NCI-H748 (cell line): Measurements from ENCODE around the gene ABCF3.
A peak's percentile ranks its signal among the peaks of the same experiment; 100 is the strongest.
"Not testable (repeated sequence)": the region's sequence is repeated elsewhere in the genome, so short reads cannot be mapped to it uniquely, and the experiment has no call there.

Source experiments
- DNase-seq: peaks from one replicate; lab custom pipeline; 2025; ENCODE audit not compliant: unreplicated experiment; lab: John Stamatoyannopoulos, UW

ABCF3 gene, protein sequence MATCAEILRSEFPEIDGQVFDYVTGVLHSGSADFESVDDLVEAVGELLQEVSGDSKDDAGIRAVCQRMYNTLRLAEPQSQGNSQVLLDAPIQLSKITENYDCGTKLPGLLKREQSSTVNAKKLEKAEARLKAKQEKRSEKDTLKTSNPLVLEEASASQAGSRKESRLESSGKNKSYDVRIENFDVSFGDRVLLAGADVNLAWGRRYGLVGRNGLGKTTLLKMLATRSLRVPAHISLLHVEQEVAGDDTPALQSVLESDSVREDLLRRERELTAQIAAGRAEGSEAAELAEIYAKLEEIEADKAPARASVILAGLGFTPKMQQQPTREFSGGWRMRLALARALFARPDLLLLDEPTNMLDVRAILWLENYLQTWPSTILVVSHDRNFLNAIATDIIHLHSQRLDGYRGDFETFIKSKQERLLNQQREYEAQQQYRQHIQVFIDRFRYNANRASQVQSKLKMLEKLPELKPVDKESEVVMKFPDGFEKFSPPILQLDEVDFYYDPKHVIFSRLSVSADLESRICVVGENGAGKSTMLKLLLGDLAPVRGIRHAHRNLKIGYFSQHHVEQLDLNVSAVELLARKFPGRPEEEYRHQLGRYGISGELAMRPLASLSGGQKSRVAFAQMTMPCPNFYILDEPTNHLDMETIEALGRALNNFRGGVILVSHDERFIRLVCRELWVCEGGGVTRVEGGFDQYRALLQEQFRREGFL

GRCh38 chr3:184186184-184186901 is at the start of gene ABCF3:
Gene ABCF3 (plus strand): TSS chr3:184186199. CDS start chr3:184186208, 9 bp downstream.
- DNase-seq = peak; percentile 25

DNA sequence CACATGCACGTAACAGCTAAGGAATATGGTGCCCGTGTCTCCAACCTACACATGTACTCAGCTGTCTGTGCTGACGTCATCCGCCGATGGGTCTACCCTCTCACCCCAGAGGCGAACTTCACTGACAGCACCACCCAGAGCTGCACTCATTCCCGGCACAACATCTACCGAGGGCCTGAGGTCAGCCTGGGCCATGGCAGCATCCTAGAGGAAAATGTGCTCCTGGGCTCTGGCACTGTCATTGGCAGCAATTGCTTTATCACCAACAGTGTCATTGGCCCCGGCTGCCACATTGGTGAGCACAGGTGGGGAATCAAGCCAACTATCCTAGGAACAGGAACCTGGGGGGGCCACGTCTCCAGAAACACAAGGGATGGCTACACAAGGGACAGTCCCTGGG is 45.6 kb upstream of the ABCF3 start:
- DNase-seq = no peak

GRCh38 chr3:184142199-184142598 is 43.8 kb upstream of the ABCF3 start:
- DNase-seq = no peak

- no peak for DNase-seq
Observed at GRCh38 chr3:184143327-184143726, 42.7 kb upstream of the ABCF3 start.

DNA sequence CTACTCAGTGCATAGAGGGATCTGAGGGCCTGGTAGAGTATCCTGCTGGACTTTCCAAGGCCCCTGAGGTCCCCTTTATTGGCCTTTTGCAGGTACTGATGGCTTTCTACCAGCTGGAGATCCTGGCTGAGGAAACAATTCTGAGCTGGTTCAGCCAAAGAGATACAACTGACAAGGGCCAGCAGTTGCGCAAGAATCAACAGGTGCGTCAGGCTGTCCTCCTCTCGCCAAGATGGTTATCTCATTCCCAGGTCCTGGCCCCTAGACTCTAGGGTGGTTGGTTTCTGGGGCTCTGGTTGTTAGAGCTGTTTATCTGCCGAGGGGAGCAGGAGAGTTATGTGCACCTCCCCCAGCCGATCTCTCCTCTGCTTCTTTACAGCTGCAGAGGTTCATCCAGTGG is 41.5 kb upstream of the ABCF3 start:
- DNase-seq = no peak

- DNase-seq = peak; percentile 26
Observed at GRCh38 chr3:184145111-184145524, 40.9 kb upstream of the ABCF3 start.

- DNase-seq = no peak
Observed at GRCh38 chr3:184145751-184146270, 40.2 kb upstream of the ABCF3 start.

GRCh38 chr3:184148076-184148475 is 37.9 kb upstream of the ABCF3 start:
- DNase-seq = no peak

DNA sequence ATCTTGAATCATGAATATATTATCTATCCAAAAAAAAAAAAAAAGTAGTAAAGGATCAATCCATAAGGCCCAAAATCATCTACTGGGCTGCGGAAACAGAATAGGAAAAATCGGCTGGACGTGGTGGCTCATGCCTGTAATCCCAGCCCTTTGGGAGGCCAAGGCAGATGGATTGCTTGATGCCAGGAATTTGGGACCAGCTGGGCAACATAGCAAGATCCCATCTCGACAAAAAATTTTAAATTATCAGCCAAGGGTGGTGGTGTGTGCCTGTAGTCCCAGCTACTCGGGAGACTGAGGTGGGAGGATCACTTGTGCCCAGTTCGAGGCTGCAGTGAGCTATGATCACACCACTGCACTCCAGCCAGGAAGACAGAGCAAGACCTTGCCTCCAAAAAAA is 36.9 kb upstream of the ABCF3 start:
- DNase-seq = no peak

DNA sequence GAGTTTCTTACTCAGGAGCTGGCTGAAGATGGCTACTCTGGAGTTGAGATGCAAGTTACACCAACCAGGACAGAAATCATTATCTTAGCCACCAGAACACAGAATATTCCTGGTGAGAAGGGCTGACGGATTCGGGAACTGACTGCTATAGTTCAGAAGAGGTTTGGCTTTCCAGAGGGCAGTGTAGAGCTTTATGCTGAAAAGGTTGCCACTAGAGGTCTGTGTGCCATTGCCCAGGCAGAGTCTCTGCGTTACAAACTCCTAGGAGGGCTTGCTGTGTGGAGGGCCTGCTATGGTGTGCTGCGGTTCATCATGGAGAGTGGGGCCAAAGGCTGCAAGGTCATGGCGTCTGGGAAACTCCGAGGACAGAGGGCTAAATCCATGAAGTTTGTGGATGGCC is 36.2 kb upstream of the ABCF3 start:
- not testable (repeated sequence) for DNase-seq

DNA sequence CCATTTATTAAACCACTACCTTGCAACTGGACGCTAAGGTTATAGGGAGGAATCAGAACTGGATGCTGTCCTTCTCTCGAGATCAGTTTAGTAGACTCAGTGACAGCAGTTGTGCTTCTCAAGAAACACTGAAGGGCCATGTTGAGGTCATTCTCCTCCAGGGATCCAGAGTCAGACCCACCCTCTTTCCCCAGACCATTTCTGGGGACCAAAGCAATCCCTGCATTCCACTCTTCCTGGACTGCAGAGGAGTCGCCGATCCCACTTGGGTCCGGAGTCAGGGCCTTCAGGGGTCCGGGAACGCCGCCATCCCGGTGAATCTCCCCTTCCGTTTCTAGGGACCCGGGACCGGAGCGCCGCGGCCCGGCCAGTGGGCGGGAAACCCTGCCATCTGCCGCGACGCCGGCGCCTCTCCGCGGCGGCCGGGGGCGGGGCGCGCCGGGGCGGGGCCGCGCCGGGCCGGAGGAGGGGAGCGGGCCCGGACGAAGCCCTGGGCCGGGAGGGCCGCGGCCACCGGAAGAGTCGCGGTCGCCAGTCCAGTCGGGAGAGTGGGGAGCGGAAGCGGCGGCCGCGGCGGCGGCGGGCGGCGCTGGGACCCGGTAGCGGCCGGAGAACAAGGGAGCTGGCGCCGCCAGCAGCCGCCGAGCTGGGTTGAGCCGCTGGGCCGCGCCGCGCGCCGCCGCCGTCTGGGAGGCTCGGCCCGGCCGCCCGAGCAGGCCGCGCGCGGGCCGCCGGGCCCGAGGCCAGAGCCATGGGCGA is 30.9 kb upstream of the ABCF3 start, which contains the start of gene DVL3:
Gene DVL3, plus strand, starts transcription at position 493 of the 759 bp plus-strand sequence. Its CDS starts 259 bp downstream, at position 752.
- DNase-seq = peak; percentile 66

- DNase-seq = peak; percentile 32
Observed at GRCh38 chr3:184155644-184156521, 30.1 kb upstream of the ABCF3 start.

DNA sequence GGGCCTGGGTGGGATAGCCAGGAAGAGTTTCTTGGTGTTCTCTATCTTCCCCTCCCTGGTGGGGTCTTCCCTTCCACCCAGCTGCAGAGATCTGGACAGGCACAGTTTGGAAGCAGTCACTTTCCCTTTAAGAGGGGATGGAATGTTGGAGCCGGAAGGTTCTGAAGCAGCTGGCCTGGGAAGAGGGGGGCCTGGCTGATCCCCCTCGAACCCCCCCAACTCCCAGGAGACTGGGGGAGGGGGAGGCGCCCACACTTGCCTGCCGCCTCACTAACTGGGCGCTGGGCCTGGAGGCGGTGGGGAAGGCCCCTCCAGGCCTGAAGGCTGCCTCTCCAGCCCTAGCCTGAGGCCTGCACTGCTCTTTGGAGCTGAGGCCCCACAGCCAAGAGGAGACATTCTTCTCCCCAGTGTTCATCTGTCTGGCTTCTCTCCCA is 29.5 kb upstream of the ABCF3 start:
- peak; percentile 22 for DNase-seq

DNA sequence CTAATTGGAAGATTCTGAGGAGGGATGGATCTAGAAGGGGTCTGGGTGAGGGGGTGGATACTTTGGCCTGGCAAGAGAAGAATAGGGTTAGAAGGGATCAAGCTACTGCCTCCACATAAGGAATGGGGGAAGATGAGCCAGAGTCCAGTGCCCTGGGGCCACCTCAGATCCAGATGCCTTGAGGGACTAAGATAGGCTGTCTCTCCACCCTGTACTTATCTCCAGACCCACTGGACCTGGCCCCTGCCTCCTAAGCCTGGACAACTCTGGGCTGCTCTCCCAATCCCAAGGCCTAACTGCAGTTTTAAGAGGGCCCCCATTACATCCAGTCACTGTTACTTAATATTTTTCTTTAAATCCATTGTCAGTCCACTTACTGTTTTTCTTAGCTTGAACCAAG is 28.8 kb upstream of the ABCF3 start:
- no peak for DNase-seq

- no peak for DNase-seq
Observed at GRCh38 chr3:184158404-184158803, 27.6 kb upstream of the ABCF3 start.

- no peak for DNase-seq
Observed at GRCh38 chr3:184160456-184160855, 25.5 kb upstream of the ABCF3 start.

GRCh38 chr3:184162571-184163070 is 23.4 kb upstream of the ABCF3 start:
- not testable (repeated sequence) for DNase-seq

DNA sequence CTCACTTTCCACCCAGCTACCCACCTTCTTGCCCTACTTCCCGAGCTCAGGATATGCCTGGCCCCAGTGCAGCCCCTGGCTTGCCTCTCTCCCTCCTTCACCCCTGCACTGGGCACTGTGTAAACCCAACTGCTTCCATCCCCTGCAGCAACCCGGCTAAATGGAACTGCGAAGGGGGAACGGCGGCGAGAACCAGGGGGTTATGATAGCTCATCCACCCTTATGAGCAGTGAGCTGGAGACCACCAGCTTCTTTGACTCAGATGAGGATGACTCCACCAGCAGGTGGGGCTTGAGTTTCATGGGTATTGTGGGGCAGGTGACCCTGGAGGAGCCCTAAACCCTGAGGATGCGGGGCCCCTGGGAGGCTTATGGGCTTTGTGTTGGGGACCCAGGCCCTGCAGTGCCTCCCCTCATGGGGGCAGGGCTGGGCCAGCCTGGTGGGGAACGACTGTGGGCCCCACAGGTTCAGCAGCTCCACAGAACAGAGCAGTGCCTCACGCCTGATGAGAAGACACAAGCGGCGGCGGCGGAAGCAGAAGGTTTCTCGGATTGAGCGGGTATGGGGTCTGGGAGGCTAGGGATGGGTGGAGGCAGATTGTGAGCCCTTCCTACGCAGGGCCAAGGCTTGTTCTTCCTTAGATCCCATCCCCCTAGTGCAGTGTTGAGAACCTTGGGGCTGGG is 21.2 kb upstream of the ABCF3 start:
- DNase-seq = no peak

DNA sequence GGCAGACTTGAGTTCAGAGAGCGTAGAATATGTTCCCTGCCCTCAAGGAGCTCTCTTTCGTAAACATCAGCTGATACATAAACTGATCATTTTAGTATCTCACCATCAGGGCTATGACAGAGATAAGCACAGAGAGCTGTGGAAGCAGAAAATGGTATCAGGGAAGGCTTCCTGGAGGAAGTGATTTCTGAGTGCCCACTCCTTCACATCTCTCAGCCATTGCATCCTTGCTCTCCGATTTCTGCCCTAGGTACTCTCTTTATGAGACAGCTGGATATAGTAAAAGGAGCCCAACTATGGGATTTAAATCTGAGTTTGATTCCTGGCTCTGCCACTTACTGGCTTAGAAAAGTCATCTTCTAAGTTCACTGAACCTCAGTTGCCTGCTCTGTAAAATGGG is 20.5 kb upstream of the ABCF3 start:
- no peak for DNase-seq
